Subcutaneous abdominal adipose tissue (tissue), 5 donors: ENCODE measurements around the gene ARHGAP21.
"Not testable (repeated sequence)": the region's sequence is repeated elsewhere in the genome, so short reads cannot be mapped to it uniquely, and the experiment has no call there.

Experiments
- H3K27ac ChIP-seq: one replicate; pipeline ENCODE4 v1.7.0; 2013; ENCODE audit warnings: low read depth, mild to moderate bottlenecking, inconsistent platforms, low read length, moderate library complexity
- H3K27me3 ChIP-seq, 5 donors: one replicate each; pipeline ENCODE4 v1.7.0; 2013; ENCODE audit warnings: low read length in 5 of 5, inconsistent platforms in 1 of 5; ENCODE audit not compliant: control insufficient read depth in 5 of 5, insufficient read depth in 4 of 5
- H3K36me3 ChIP-seq, 5 donors: one replicate each; pipeline ENCODE4 v1.7.0; 2013; ENCODE audit warnings: low read length in 5 of 5; ENCODE audit not compliant: control insufficient read depth in 5 of 5, insufficient read depth in 5 of 5
- H3K4me1 ChIP-seq, 5 donors: one replicate each; pipeline ENCODE4 v1.7.0; 2013; ENCODE audit warnings: low read length in 5 of 5, mild to moderate bottlenecking in 3 of 5, moderate library complexity in 1 of 5; ENCODE audit not compliant: control insufficient read depth in 5 of 5, insufficient read depth in 5 of 5
- H3K4me3 ChIP-seq, 5 donors: one replicate each; pipeline ENCODE4 v1.7.0; 2013; ENCODE audit warnings: low read length in 5 of 5, low read depth in 1 of 5
- H3K9ac ChIP-seq, 5 donors: one replicate each; pipeline ENCODE4 v1.7.0; 2013; ENCODE audit warnings: low read length in 5 of 5, mild to moderate bottlenecking in 4 of 5, moderate library complexity in 3 of 5
- H3K9me3 ChIP-seq, 5 donors: one replicate each; pipeline ENCODE4 v1.7.0; 2013; ENCODE audit warnings: low read length in 5 of 5; ENCODE audit not compliant: control insufficient read depth in 5 of 5
- donor health status: healthy.
- donor health status: healthy.
- donor health status: healthy.
- donor health status: healthy.
- donor health status: healthy.

ARHGAP21 gene

DNA sequence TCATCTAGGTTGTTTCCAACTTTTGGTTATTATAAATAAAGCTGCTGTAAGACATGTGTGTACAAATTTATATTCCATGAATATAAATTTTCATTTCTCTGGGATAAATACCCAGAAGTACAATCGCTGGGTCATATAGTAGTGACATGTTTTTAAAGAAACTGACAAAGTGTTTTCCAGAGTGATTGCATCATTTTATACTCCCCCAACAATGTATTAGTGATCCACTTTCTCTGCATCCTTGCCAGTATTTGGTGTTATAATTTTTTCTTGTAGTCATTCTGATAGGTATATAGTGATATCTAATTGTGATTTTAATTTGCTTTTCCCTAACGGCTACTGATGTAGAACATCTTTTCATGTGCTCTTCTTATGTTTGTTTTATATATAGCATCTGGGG is 27.0 kb upstream of the ARHGAP21 start:
- Histone ChIP-seq H3K9me3 (no peaks in the 10 kb centered on the region), H3K4me1 (no peaks in the 10 kb centered on the region), H3K4me3 (no peak overlapping the region), H3K27me3 (no peaks in the 10 kb centered on the region), H3K36me3 (no peaks in the 10 kb centered on the region), H3K27ac (no peak overlapping the region), H3K9ac (no peak overlapping the region)

DNA sequence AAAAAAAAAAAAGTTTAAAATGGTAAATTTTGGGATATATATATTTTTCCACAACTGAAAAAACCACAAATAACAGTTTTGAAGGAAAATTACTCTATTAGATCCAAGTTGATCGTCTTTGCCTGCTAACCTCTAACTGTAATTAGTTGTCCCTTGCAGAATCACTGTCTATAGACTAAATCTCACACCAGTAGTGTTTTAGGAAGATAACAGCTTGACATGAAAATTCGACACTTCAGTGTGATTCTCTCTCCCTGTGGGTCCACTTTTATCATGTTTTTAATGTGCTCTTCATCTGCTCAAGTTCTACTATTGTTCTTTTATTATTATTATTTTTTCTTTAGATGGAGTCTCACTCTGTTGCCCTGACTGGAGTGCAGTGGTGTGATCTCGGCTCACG is 24.5 kb upstream of the ARHGAP21 start:
- H3K4me3 ChIP-seq, result no peak overlapping the region
- no peaks in the 10 kb centered on the region for H3K9me3 ChIP-seq
- H3K27me3 ChIP-seq, result no peaks in the 10 kb centered on the region
- no peak overlapping the region for H3K9ac ChIP-seq
- H3K27ac ChIP-seq, result no peak overlapping the region
- H3K4me1 ChIP-seq, result no peaks in the 10 kb centered on the region
- no peaks in the 10 kb centered on the region for H3K36me3 ChIP-seq

DNA sequence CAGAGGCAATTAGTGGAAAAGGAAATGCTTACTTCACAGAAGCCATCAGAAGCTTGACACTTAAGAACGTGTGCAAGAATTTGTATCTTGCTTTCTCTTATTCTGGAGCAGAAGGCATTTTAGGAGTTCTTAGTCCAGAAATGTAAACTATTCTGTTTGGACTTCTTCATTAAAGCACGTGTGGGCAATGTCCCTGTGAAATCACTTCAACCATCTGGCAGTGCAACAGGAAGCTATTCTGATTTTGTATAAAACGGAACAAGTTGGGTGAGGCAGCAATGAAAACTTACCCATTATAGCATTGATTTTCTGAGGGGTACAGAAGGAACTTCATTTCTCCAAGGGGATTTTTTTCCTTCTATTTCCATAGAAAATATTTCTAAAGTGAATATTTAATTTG is 21.3 kb upstream of the ARHGAP21 start:
- no peak overlapping the region for H3K4me3 ChIP-seq
- no peaks in the 10 kb centered on the region for H3K27me3 ChIP-seq
- H3K9ac ChIP-seq, result no peak overlapping the region
- H3K9me3 ChIP-seq, result peaks cover 0 to 6% (median 0%) of the 10 kb centered on the region in 5 donors
- H3K27ac ChIP-seq, result no peak overlapping the region
- H3K36me3 ChIP-seq, result no peaks in the 10 kb centered on the region
- H3K4me1 ChIP-seq, result no peaks in the 10 kb centered on the region

DNA sequence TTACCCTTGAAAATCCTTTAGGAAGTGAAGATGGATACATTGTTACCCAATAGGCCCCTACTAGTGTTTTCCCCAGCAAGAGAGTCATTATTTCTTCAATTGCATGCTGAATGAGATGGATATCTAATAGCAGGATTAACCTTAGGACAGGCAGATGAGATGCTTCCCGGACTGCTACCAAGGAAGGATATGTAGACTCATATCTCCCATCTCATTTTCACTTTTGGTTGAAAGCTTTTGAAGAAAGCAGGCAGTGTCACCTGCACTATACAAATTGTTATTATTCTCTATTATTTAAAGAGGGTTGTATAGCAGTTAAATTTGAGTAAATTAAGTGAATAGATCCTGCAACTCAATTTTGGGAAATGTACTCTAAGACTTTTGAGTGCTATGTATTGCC is 17.0 kb upstream of the ARHGAP21 start:
- no peaks in the 10 kb centered on the region for H3K36me3 ChIP-seq
- H3K9ac ChIP-seq, result no peak overlapping the region
- no peaks in the 10 kb centered on the region for H3K4me1 ChIP-seq
- H3K27ac ChIP-seq, result no peak overlapping the region
- H3K9me3 ChIP-seq, result peaks cover 0 to 6% (median 0%) of the 10 kb centered on the region in 5 donors
- H3K27me3 ChIP-seq, result no peaks in the 10 kb centered on the region
- no peak overlapping the region for H3K4me3 ChIP-seq

DNA sequence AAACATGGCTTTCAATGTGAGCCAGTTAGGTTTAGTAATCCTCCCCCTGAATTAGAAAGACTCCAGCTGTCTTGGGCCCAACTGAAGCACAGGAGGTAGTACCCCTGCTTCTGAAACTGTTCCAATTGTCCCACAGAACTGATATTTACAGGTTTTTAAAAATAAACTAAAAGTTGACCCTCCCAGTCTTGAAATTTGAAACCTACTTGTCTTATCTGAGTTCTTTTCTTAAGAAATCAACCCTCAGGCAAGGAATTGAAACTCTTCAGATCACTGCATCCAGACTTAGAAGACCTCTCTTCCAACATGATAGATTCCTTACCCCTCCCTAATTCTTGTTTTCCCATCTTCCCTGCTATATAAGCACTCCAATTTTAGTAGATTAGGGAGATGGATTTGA is 13.3 kb upstream of the ARHGAP21 start:
- no peak overlapping the region for H3K9ac ChIP-seq

DNA sequence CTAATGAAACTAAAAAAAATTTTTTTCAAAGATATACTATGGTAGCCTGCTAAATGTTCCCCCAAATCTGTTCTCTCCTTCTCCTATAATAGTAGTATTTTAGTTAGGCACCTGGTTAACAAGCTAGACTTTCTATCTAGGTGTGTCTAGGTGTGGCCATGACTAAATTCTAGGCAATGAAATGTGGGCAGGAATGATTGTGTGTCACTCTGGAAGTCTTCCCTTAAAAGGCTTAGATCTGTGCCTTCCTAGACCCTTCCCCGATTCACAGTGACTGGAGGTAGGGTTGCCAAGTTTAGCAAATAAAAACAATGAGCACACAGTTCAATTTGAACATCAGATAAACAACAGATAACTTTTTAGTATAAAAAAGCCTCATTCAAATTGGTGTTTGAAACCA is 8.3 kb upstream of the ARHGAP21 start:
- Histone ChIP-seq H3K4me3 (no peak overlapping the region), H3K27ac (no peak overlapping the region), H3K9me3 (no peaks in the 10 kb centered on the region), H3K9ac (no peak overlapping the region), H3K27me3 (no peaks in the 10 kb centered on the region), H3K4me1 (peaks cover 0 to 2% (median 0%) of the 10 kb centered on the region in 5 donors), H3K36me3 (no peaks in the 10 kb centered on the region)

More for the DNA sequence above, 13.3 kb upstream of the ARHGAP21 start:
- H3K27me3 ChIP-seq, result no peaks in the 10 kb centered on the region
- peaks cover 0 to 6% (median 0%) of the 10 kb centered on the region in 5 donors for H3K9me3 ChIP-seq
- no peak overlapping the region for H3K27ac ChIP-seq
- no peaks in the 10 kb centered on the region for H3K36me3 ChIP-seq
- H3K4me3 ChIP-seq, result no peak overlapping the region
- no peaks in the 10 kb centered on the region for H3K4me1 ChIP-seq

DNA sequence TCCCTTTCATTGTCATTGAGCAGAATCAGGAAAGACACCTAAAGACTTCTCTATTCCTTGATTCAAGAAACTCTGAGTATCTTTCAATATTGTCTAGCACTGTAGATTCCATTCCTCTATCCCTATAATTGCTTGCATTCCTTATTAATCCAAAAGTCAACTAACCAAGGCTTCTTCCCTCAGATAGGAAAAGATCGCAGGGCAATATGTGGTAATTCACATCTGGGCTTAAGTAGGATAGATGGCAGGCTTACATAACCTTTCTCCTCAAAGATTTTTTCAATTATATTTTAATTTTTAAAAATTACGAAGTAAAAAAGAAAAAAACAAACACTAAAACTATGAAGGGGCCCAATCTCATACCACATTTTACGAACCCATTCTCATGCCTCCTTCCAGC is 7.1 kb upstream of the ARHGAP21 start:
- no peaks in the 10 kb centered on the region for H3K36me3 ChIP-seq
- H3K9me3 ChIP-seq, result no peaks in the 10 kb centered on the region
- H3K4me1 ChIP-seq, result peaks cover 0 to 2% (median 0%) of the 10 kb centered on the region in 5 donors
- no peaks in the 10 kb centered on the region for H3K27me3 ChIP-seq
- H3K9ac ChIP-seq, result no peak overlapping the region
- H3K4me3 ChIP-seq, result no peak overlapping the region
- H3K27ac ChIP-seq, result no peak overlapping the region

DNA sequence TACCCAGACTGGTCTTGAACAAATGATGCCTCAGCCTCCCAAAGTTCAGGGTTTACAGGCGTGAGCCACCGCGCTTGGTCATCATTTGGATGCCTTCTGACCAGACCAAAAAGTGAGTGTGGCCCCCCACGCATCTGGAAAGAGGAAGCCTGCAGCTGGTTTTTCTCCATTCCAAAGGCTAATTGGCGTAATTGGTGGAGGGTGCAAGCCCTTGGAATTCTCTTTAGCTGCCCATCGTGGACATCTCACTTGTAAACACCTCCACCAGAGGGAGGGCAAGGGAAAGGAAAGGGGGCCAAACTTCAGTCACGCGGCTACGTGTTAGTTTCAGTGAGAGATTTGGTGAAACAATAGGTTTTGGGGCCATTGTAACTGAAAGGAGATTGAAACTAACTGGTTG is 4.1 kb upstream of the ARHGAP21 start:
- peaks cover 0 to 12% (median 9%) of the 10 kb centered on the region in 5 donors for H3K4me1 ChIP-seq
- no peak overlapping the region for H3K9ac ChIP-seq
- H3K4me3 ChIP-seq, result no peak overlapping the region
- no peaks in the 10 kb centered on the region for H3K36me3 ChIP-seq
- H3K27ac ChIP-seq, result no peak overlapping the region
- H3K9me3 ChIP-seq, result no peaks in the 10 kb centered on the region
- no peaks in the 10 kb centered on the region for H3K27me3 ChIP-seq

DNA sequence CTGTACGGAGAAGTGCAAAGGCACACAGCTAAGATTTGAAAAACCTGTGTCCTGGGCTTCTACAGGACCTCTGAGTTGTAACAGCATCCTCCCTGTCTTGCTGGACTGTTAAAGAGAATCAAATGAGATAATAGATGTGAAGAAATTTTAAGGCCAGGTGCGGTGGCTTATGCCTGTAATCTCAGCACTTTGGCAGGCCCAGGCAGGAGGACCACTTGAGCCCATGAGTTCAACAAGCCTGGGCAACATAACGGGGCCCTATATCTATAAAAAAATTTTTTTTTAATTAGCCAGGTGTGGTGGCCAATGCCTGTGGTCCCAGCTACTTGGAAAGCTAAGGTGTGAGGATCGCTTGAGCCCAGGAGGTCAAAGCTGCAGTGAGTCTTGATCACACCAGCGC is 2.9 kb upstream of the ARHGAP21 start:
- Histone ChIP-seq H3K9ac (no peak overlapping the region), H3K27ac (no peak overlapping the region), H3K4me3 (no peak overlapping the region), H3K9me3 (no peaks in the 10 kb centered on the region), H3K36me3 (peaks cover 0 to 1% (median 0%) of the 10 kb centered on the region in 5 donors), H3K4me1 (peaks cover 0 to 18% (median 17%) of the 10 kb centered on the region in 5 donors), H3K27me3 (no peaks in the 10 kb centered on the region)

DNA sequence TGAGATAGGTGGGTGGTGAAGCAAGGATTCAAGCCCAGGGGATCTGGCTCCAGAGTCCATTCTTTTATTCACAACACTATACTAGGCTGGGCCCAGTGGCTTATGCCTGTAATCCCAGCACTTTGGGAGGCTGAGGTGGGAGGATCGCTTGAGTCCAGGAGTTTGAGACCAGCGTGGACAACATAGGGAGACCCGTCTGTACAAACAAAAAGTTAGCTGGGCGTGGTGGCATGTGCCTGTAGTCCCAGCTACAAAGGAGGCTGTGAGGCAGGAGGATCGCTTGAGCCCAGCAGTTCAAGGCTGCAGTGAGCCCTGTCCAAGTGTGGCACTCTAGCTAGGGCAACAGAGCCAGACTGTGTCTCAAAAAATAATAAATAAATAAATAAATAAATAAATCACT is 2.3 kb upstream of the ARHGAP21 start:
- not testable (repeated sequence) for H3K9me3 ChIP-seq, H3K36me3 ChIP-seq, H3K4me3 ChIP-seq, H3K9ac ChIP-seq, H3K27me3 ChIP-seq, H3K27ac ChIP-seq
- H3K4me1 ChIP-seq, result peaks cover 2 to 24% (median 23%) of the 10 kb centered on the region in 5 donors
